ENCODE results near the gene ALDH1A1.

The ALDH1A1 gene

DNA sequence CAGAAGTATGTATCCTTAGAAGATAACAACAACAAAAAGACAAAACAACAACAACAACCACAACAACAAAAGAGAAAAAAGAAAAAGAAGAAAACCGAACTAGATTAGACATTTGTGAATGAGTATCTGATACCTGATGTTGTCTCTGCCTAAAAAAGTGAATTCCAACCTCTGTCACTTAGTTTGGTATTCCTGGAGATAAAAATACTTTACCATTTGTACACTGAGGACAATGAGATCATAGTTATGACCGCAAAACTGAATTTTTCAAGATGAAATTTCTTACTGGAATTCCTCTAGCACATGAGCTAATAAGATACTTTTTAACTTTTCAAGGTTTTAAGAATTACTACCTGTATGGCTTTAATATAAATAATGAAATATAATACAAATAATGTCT is 54.5 kb downstream of the ALDH1A1 start:
- no peaks in the 10 kb centered on the region for H3K36me3 Mint-ChIP-seq (ENCODE audit: low read depth)
- no peak overlapping the region for H3K27ac Mint-ChIP-seq

DNA sequence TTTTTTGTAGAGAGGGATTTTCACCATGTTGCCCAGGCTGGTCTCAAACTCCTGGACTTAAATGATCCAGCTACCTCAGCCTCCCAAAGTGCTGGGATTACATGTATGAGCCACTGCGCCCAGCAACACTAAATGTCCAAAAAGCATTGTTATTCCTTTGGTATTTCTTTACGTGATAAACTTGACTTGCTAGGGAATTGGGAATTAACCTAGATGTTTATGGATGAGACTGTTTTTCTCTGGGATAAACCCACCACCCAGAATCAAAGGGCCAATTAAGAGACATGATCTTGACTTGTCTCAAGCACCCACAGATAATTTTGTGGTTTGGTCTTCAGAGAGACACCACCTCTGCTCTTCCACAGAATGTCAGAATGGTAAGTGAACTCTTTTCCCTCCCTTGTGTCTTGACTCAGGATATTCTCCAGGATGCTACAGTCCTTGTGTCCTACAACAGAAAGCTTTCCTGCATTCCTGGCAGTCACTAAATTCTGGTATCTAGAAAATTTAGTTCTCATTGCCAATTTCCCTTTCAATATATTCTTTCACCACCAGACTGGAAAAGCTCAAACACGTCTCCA is 55.7 kb downstream of the ALDH1A1 start:
- TF ChIP-seq, protein P1, sequence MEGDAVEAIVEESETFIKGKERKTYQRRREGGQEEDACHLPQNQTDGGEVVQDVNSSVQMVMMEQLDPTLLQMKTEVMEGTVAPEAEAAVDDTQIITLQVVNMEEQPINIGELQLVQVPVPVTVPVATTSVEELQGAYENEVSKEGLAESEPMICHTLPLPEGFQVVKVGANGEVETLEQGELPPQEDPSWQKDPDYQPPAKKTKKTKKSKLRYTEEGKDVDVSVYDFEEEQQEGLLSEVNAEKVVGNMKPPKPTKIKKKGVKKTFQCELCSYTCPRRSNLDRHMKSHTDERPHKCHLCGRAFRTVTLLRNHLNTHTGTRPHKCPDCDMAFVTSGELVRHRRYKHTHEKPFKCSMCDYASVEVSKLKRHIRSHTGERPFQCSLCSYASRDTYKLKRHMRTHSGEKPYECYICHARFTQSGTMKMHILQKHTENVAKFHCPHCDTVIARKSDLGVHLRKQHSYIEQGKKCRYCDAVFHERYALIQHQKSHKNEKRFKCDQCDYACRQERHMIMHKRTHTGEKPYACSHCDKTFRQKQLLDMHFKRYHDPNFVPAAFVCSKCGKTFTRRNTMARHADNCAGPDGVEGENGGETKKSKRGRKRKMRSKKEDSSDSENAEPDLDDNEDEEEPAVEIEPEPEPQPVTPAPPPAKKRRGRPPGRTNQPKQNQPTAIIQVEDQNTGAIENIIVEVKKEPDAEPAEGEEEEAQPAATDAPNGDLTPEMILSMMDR (IDR thresholded peaks at IDR 0.05): no peak
- H3K4me1 Mint-ChIP-seq: no peaks in the 10 kb centered on the region
- no peak for DNase-seq
- H3K36me3 Mint-ChIP-seq (ENCODE audit: low read depth): no peaks in the 10 kb centered on the region
- peaks cover 7% of the 10 kb centered on the region for H3K27me3 Mint-ChIP-seq (ENCODE audit: low read depth, poor library complexity)
- no peak overlapping the region for H3K4me3 Mint-ChIP-seq
- H3K27ac Mint-ChIP-seq: no peak overlapping the region
- H3K9me3 Mint-ChIP-seq: no peaks in the 10 kb centered on the region

More for the DNA sequence above, 54.5 kb downstream of the ALDH1A1 start:
- TF ChIP-seq, protein P1 (IDR thresholded peaks at IDR 0.05): no peak
- Mint-ChIP-seq H3K9me3 (no peaks in the 10 kb centered on the region), H3K4me1 (no peaks in the 10 kb centered on the region), H3K27me3 (ENCODE audit: low read depth, poor library complexity) (peaks cover 4% of the 10 kb centered on the region), H3K4me3 (no peak overlapping the region)
- no peak for DNase-seq

DNA sequence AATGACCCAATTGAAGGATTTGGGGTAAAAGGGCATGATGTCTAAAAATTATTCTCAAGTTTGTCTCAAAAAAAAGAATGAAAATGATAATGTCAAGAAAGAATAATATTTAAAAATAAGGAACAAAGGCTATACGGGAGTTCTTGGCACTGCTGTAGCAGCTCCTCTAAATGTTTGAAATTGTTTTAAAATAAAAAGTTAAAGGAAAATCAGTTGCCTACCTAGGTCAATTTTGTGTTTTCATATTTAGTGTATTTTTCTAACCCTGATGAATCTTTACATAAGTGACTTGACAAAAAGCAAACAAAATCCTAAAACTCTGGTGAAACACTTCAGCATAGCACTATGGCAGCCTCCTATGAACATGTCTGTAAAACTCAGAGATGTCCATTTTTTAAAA is 56.4 kb downstream of the ALDH1A1 start:
- no peak for DNase-seq
- Mint-ChIP-seq H3K4me3 (no peak overlapping the region), H3K4me1 (no peaks in the 10 kb centered on the region), H3K27me3 (ENCODE audit: low read depth, poor library complexity) (peaks cover 9% of the 10 kb centered on the region), H3K27ac (no peak overlapping the region), H3K9me3 (no peaks in the 10 kb centered on the region), H3K36me3 (ENCODE audit: low read depth) (no peaks in the 10 kb centered on the region)
- TF ChIP-seq, protein P1 (IDR thresholded peaks at IDR 0.05): no peak

DNA sequence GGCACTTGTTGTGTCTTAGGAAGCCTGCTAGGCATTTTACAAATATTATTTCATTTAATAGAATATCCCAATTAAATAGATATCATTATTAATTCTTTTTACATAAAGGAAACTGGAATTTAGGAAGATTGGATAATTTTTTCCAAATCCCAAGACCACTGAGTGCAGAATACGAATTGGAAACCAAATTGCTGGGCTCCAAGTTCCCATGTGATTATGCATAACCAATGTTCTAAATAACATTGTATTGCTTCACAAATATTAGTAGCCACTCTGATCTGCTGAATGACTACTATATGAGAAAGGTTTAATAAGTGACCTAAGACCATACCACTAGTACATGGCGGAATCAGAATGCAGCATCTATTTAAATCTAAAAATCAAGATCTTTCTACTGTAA is 57.7 kb downstream of the ALDH1A1 start:
- Mint-ChIP-seq H3K27me3 (ENCODE audit: low read depth, poor library complexity) (peaks cover 9% of the 10 kb centered on the region), H3K27ac (no peak overlapping the region), H3K9me3 (no peaks in the 10 kb centered on the region), H3K4me3 (no peak overlapping the region), H3K36me3 (ENCODE audit: low read depth) (no peaks in the 10 kb centered on the region), H3K4me1 (no peaks in the 10 kb centered on the region)
- no peak for DNase-seq
- TF ChIP-seq, protein P1 (IDR thresholded peaks at IDR 0.05): no peak

DNA sequence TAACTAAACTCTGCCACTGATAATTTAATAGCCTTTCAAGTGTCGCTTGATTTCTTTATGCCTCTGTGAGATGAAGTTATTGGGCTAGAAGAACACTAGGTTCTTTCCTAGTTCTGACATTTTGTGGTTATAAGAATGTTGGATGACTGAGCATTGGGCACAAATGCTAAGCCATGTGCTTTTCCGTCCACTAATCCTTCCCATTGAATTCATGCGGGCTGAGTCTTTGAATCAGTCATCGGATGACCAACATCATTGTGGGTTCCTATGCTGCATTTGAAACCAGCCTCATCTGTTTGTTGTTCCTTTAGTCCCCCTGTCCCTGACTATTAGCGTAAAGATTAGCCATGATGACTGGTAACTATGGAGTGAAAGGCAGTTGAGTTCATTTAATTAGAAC is 58.5 kb downstream of the ALDH1A1 start:
- H3K4me1 Mint-ChIP-seq: no peaks in the 10 kb centered on the region
- no peak overlapping the region for H3K27ac Mint-ChIP-seq
- peaks cover 5% of the 10 kb centered on the region for H3K27me3 Mint-ChIP-seq (ENCODE audit: low read depth, poor library complexity)
- H3K36me3 Mint-ChIP-seq (ENCODE audit: low read depth): no peaks in the 10 kb centered on the region
- no peak for DNase-seq
- TF ChIP-seq, protein P1 (IDR thresholded peaks at IDR 0.05): no peak
- no peak overlapping the region for H3K4me3 Mint-ChIP-seq
- H3K9me3 Mint-ChIP-seq: no peaks in the 10 kb centered on the region

DNA sequence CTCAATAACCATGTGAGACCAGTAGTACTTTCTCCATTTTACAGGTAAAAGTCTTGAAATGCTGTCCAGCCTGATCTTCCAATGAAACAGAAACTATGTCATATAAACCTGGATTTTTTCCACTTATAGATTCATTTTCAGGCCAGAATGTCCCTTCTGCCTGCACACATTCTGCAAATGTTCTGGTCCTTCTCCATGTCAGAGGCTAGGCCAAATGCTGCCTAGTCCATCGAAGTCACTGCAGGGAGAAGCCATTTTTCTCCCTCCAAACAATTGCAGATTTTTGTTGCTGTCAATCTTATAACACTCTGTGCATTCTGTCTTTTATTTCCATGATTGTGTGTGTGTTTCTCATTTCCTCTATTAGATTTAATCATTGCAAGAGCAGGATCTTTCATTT is 59.4 kb downstream of the ALDH1A1 start:
- no peaks in the 10 kb centered on the region for H3K9me3 Mint-ChIP-seq
- no peak for DNase-seq
- TF ChIP-seq, protein P1 (IDR thresholded peaks at IDR 0.05): no peak
- H3K4me3 Mint-ChIP-seq: no peak overlapping the region
- peaks cover 5% of the 10 kb centered on the region for H3K27me3 Mint-ChIP-seq (ENCODE audit: low read depth, poor library complexity)
- H3K4me1 Mint-ChIP-seq: no peaks in the 10 kb centered on the region
- no peak overlapping the region for H3K27ac Mint-ChIP-seq
- H3K36me3 Mint-ChIP-seq (ENCODE audit: low read depth): no peaks in the 10 kb centered on the region
